Measurements from ENCODE around the gene EIF6. TPM values are rescaled to one million over a fixed set of nuclear protein-coding genes. Genes with fewer than 3 reads are reported as not detected.

Gene EIF6
- total and polyA plus RNA-seq, 9 of the 15 experiments (the other 6 are each of a cell fraction or from before 2014, with no cell fraction given) = 165 to 832 (median 229) TPM

DNA sequence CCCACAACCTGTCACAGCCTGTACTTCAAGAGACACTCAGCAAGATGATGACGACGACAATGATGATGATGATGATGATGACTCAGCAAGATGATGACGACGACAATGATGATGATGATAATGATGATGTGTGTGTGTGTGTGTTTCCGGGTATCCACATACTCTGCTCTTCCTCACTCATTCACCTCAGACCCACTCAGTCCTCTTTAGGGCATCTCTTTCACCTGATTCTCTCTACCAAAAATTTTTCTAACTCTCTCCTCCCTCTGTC is 1.2 kb upstream of the EIF6 start (continued):
- TF ChIP-seq KDM1A (IDR thresholded peaks at IDR 0.05) (peak; percentile 59 to 75; a peak in 2 of 4 replicates), SNRNP70 (optimal IDR thresholded peaks at IDR 0.05; ENCODE audit: low read depth, low read length) (no peak), ZBTB33 (CRISPR knock-in tag; IDR thresholded peaks at IDR 0.05) (no peak), ZNF143 (CRISPR knock-in tag; IDR thresholded peaks at IDR 0.05) (no peak), SP1 (CRISPR knock-in tag; IDR thresholded peaks at IDR 0.05) (no peak), SMARCC2 (IDR thresholded peaks at IDR 0.05; ENCODE audit: low read depth) (no peak), SOX6 (IDR thresholded peaks at IDR 0.05) (no peak), MTA2 (IDR thresholded peaks at IDR 0.05; ENCODE audit: low read depth) (0 out of 2 replicates have a peak, but pooled peaks have one; percentile 28), PHF21A (IDR thresholded peaks at IDR 0.05; ENCODE audit: borderline replicate concordance, low read depth) (0 out of 2 replicates have a peak, but pooled peaks have one; percentile 24), YY1 (IDR thresholded peaks at IDR 0.05; ENCODE audit: borderline replicate concordance in 1 of 3, control insufficient read depth in 1 of 3, extremely low read depth in 1 of 3, insufficient read depth in 3 of 3, insufficient read length in 1 of 3, insufficient replicate concordance in 2 of 3, low read depth in 1 of 3, low read length in 2 of 3) (no peak), ZNF511 (CRISPR knock-in tag; IDR thresholded peaks at IDR 0.05) (no peak), FOXP1 (CRISPR knock-in tag; IDR thresholded peaks at IDR 0.05) (no peak), HNRNPH1 (optimal IDR thresholded peaks at IDR 0.05; ENCODE audit: low read depth, low read length) (no peak), ZNF12 (CRISPR knock-in tag; IDR thresholded peaks at IDR 0.05) (no peak), PPARD (CRISPR knock-in tag; IDR thresholded peaks at IDR 0.05) (no peak), ZFP30 (CRISPR knock-in tag; IDR thresholded peaks at IDR 0.05; ENCODE audit: borderline replicate concordance) (no peak), ASH1L (IDR thresholded peaks at IDR 0.05; ENCODE audit: borderline replicate concordance, low read depth, partially characterized antibody) (peak; percentile 28), NFE2 (IDR thresholded peaks at IDR 0.05; ENCODE audit: low read depth) (peak; percentile 97), MAFF (IDR thresholded peaks at IDR 0.05; ENCODE audit: low read length) (peak; percentile 97), BRF2 (IDR thresholded peaks at IDR 0.05; ENCODE audit: borderline replicate concordance, insufficient read depth, insufficient read length) (no peak)
- TF ChIP-seq, protein P1, sequence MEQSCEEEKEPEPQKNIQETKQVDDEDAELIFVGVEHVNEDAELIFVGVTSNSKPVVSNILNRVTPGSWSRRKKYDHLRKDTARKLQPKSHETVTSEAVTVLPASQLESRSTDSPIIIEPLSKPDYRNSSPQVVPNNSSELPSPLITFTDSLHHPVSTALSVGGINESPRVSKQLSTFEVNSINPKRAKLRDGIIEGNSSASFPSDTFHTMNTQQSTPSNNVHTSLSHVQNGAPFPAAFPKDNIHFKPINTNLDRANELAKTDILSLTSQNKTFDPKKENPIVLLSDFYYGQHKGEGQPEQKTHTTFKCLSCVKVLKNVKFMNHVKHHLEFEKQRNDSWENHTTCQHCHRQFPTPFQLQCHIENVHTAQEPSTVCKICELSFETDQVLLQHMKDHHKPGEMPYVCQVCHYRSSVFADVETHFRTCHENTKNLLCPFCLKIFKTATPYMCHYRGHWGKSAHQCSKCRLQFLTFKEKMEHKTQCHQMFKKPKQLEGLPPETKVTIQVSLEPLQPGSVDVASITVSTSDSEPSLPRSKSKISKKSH (CRISPR knock-in tag; IDR thresholded peaks at IDR 0.05) = no peak
- TF ChIP-seq, protein P2, sequence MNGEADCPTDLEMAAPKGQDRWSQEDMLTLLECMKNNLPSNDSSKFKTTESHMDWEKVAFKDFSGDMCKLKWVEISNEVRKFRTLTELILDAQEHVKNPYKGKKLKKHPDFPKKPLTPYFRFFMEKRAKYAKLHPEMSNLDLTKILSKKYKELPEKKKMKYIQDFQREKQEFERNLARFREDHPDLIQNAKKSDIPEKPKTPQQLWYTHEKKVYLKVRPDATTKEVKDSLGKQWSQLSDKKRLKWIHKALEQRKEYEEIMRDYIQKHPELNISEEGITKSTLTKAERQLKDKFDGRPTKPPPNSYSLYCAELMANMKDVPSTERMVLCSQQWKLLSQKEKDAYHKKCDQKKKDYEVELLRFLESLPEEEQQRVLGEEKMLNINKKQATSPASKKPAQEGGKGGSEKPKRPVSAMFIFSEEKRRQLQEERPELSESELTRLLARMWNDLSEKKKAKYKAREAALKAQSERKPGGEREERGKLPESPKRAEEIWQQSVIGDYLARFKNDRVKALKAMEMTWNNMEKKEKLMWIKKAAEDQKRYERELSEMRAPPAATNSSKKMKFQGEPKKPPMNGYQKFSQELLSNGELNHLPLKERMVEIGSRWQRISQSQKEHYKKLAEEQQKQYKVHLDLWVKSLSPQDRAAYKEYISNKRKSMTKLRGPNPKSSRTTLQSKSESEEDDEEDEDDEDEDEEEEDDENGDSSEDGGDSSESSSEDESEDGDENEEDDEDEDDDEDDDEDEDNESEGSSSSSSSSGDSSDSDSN (IDR thresholded peaks at IDR 0.05; ENCODE audit: borderline replicate concordance in 1 of 2, low read depth in 2 of 2, low read length in 2 of 2) = no peak

All from K562 (cell line).